Mesendoderm (in vitro differentiated cells): ENCODE results near the gene CAMTA1.
"Not testable (repeated sequence)": the region's sequence is repeated elsewhere in the genome, so short reads cannot be mapped to it uniquely, and the experiment has no call there.

Experiments
- DNase-seq: peaks from one replicate; pipeline ENCODE4 v3.0.0; 2013
- H2AK5ac ChIP-seq: 2 replicates; pipeline ENCODE4 v1.6.1; 2013; ENCODE audit warnings: low read length, inconsistent platforms
- H2BK120ac ChIP-seq: 2 replicates; pipeline ENCODE4 v1.6.1; 2013; ENCODE audit warnings: low read depth, mild to moderate bottlenecking, low read length, moderate library complexity, mixed read lengths
- H2BK15ac ChIP-seq: replicated peaks from 2 replicates; pipeline ENCODE4 v1.6.1; 2013; ENCODE audit warnings: low read depth, mild to moderate bottlenecking, moderate library complexity
- H2BK5ac ChIP-seq: 2 replicates; pipeline ENCODE4 v1.6.1; 2013; ENCODE audit warnings: low read length, inconsistent platforms
- H3K18ac ChIP-seq: 2 replicates; pipeline ENCODE4 v1.6.1; 2013; ENCODE audit warnings: mild to moderate bottlenecking, low read length, mixed read lengths
- H3K23ac ChIP-seq: one replicate; pipeline ENCODE4 v1.6.1; 2013; ENCODE audit warnings: low read length
- H3K27ac ChIP-seq: 2 replicates; pipeline ENCODE4 v1.5.1; 2013; ENCODE audit warnings: low read depth, mild to moderate bottlenecking, inconsistent platforms, low read length, moderate library complexity
- H3K27me3 ChIP-seq: 2 replicates; pipeline ENCODE4 v1.6.1; 2013; ENCODE audit warnings: low read length, control low read depth, mild to moderate bottlenecking, inconsistent platforms; ENCODE audit not compliant: insufficient read depth, poor library complexity
- H3K36me3 ChIP-seq: 2 replicates; pipeline ENCODE4 v1.6.1; 2013; ENCODE audit warnings: low read length, inconsistent platforms; ENCODE audit not compliant: control insufficient read depth, insufficient read depth
- H3K4ac ChIP-seq: one replicate; pipeline ENCODE4 v1.6.1; 2013; ENCODE audit warnings: low read depth, mild to moderate bottlenecking, low read length, moderate library complexity
- H3K4me1 ChIP-seq: 2 replicates; pipeline ENCODE4 v1.6.1; 2013; ENCODE audit warnings: low read depth, low read length, inconsistent platforms; ENCODE audit not compliant: control insufficient read depth
- H3K4me2 ChIP-seq: 2 replicates; pipeline ENCODE4 v1.6.1; 2013; ENCODE audit warnings: low read length
- H3K4me3 ChIP-seq: 2 replicates; pipeline ENCODE4 v1.5.1; 2013; ENCODE audit warnings: mild to moderate bottlenecking, low read length
- H3K56ac ChIP-seq: one replicate; pipeline ENCODE4 v1.6.1; 2013; ENCODE audit warnings: low read length
- H3K79me1 ChIP-seq: 2 replicates; pipeline ENCODE4 v1.6.1; 2013; ENCODE audit warnings: low read length, inconsistent platforms
- H3K79me2 ChIP-seq: 2 replicates; pipeline ENCODE4 v1.6.1; 2013; ENCODE audit warnings: mild to moderate bottlenecking, low read length; ENCODE audit not compliant: control insufficient read depth, insufficient read depth
- H3K9ac ChIP-seq: 2 replicates; pipeline ENCODE4 v1.6.1; 2013; ENCODE audit warnings: low read length, inconsistent platforms
- H4K5ac ChIP-seq: one replicate; pipeline ENCODE4 v1.6.1; 2013; ENCODE audit warnings: low read length
- H4K8ac ChIP-seq: one replicate; pipeline ENCODE4 v1.6.1; 2013; ENCODE audit warnings: low read depth, mild to moderate bottlenecking, control low read depth, low read length, moderate library complexity
- WGBS: extraction: QIAGEN DNeasy Blood & Tissue Kit; methylation state at CpG from one replicate; pipeline ENCODE4 v1.1.7; 2013; ENCODE audit warnings: low lambda C conversion rate, missing lambda C conversion rate; ENCODE audit not compliant: insufficient coverage; ENCODE audit errors: extremely low coverage; 5-methylcytosine and 5-hydroxymethylcytosine counted together

The CAMTA1 gene

GRCh38 chr1:7379441-7379971 is 594.3 kb downstream of the CAMTA1 start:
- no peaks in the 10 kb centered on the region for H3K79me1 ChIP-seq
- H4K5ac ChIP-seq, result no peak overlapping the region
- H3K79me2 ChIP-seq, result no peaks in the 10 kb centered on the region
- H3K18ac ChIP-seq, result no peak overlapping the region
- DNase-seq, result peak; percentile 72
- peaks cover 3% of the 10 kb centered on the region for H3K4me1 ChIP-seq
- no peaks in the 10 kb centered on the region for H3K27me3 ChIP-seq
- H2BK15ac ChIP-seq, result no peak overlapping the region
- H3K56ac ChIP-seq, result peak overlapping the region; percentile 85
- H3K23ac ChIP-seq, result no peak overlapping the region
- H2BK120ac ChIP-seq, result no peak overlapping the region
- H2BK5ac ChIP-seq, result no peak overlapping the region
- no peak overlapping the region for H3K27ac ChIP-seq
- no peak overlapping the region for H3K4ac ChIP-seq
- H3K4me2 ChIP-seq, result peak overlapping the region; percentile 39
- no peak overlapping the region for H3K4me3 ChIP-seq
- H3K9ac ChIP-seq, result peak overlapping the region; percentile 54
- no peak overlapping the region for H2AK5ac ChIP-seq
- no peaks in the 10 kb centered on the region for H3K36me3 ChIP-seq
- no peak overlapping the region for H4K8ac ChIP-seq
- WGBS, result no CpG with 5 or more reads among the region's 18 CpGs

GRCh38 chr1:7380068-7380467 is 594.8 kb downstream of the CAMTA1 start:
- not testable (repeated sequence) for H3K4me3 ChIP-seq, H3K36me3 ChIP-seq, H3K23ac ChIP-seq, H3K18ac ChIP-seq, H3K79me2 ChIP-seq, H3K4me2 ChIP-seq, H3K4me1 ChIP-seq, H3K27me3 ChIP-seq, H4K8ac ChIP-seq, H2BK15ac ChIP-seq, DNase-seq, H2AK5ac ChIP-seq, H2BK120ac ChIP-seq, H2BK5ac ChIP-seq, H3K4ac ChIP-seq, H3K27ac ChIP-seq, H4K5ac ChIP-seq, H3K79me1 ChIP-seq, H3K9ac ChIP-seq
- H3K56ac ChIP-seq, result peak overlapping the region; percentile 85
- WGBS, result no CpG with 5 or more reads among the region's 9 CpGs

- Histone ChIP-seq H3K4me3 (no peak overlapping the region), H2BK5ac (no peak overlapping the region), H3K56ac (peak overlapping the region; percentile 25), H3K4ac (no peak overlapping the region), H3K4me2 (no peak overlapping the region), H2BK15ac (no peak overlapping the region), H3K36me3 (no peaks in the 10 kb centered on the region), H3K23ac (no peak overlapping the region), H4K5ac (no peak overlapping the region), H3K27me3 (no peaks in the 10 kb centered on the region), H3K79me2 (no peaks in the 10 kb centered on the region), H2BK120ac (no peak overlapping the region), H3K18ac (no peak overlapping the region), H3K4me1 (peaks cover 3% of the 10 kb centered on the region), H3K79me1 (no peaks in the 10 kb centered on the region), H3K27ac (no peak overlapping the region), H2AK5ac (no peak overlapping the region), H4K8ac (no peak overlapping the region), H3K9ac (no peak overlapping the region)
- no peak for DNase-seq
- WGBS, result no CpG with 5 or more reads among the region's 3 CpGs
These were observed 595.5 kb downstream of the CAMTA1 start for GRCh38 chr1:7380712-7381111.

DNA sequence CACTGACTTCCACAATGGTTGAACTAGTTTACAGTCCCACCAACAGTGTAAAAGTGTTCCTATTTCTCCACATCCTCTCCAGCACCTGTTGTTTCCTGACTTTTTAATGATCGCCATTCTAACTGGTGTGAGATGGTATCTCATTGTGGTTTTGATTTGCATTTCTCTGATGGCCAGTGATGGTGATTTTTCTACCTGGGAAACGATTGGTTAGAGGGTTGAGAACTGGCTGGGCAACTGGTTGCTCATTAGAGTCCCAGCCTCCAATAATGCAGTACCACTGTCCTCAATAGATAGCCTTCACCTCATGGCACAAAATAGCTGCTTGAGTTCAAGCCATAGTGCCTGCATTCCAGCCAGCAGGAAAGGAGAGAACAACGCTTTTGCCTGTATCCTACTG is 596.5 kb downstream of the CAMTA1 start:
- H3K9ac ChIP-seq, H2AK5ac ChIP-seq, H3K79me2 ChIP-seq, H3K4me3 ChIP-seq, H3K27me3 ChIP-seq, H3K23ac ChIP-seq, H3K36me3 ChIP-seq, H3K79me1 ChIP-seq, H2BK5ac ChIP-seq, H2BK15ac ChIP-seq, H3K4me1 ChIP-seq, H2BK120ac ChIP-seq, H4K5ac ChIP-seq, H4K8ac ChIP-seq, H3K27ac ChIP-seq, H3K56ac ChIP-seq, H3K4me2 ChIP-seq, H3K4ac ChIP-seq, H3K18ac ChIP-seq, DNase-seq: not testable (repeated sequence)
- no CpG with 5 or more reads among the region's 3 CpGs for WGBS

GRCh38 chr1:7382971-7383370 is 597.7 kb downstream of the CAMTA1 start:
- H4K5ac ChIP-seq, result no peak overlapping the region
- H3K79me2 ChIP-seq, result no peaks in the 10 kb centered on the region
- H3K9ac ChIP-seq, result no peak overlapping the region
- H3K79me1 ChIP-seq, result no peaks in the 10 kb centered on the region
- H2AK5ac ChIP-seq, result no peak overlapping the region
- H4K8ac ChIP-seq, result no peak overlapping the region
- no peak for DNase-seq
- H3K56ac ChIP-seq, result no peak overlapping the region
- WGBS, result no CpG with 5 or more reads among the region's 6 CpGs
- H3K18ac ChIP-seq, result no peak overlapping the region
- no peak overlapping the region for H3K27ac ChIP-seq
- H3K4ac ChIP-seq, result no peak overlapping the region
- H2BK120ac ChIP-seq, result no peak overlapping the region
- H2BK15ac ChIP-seq, result no peak overlapping the region
- H3K27me3 ChIP-seq, result no peaks in the 10 kb centered on the region
- no peak overlapping the region for H2BK5ac ChIP-seq
- H3K23ac ChIP-seq, result no peak overlapping the region
- no peak overlapping the region for H3K4me2 ChIP-seq
- no peaks in the 10 kb centered on the region for H3K36me3 ChIP-seq
- peaks cover 3% of the 10 kb centered on the region for H3K4me1 ChIP-seq
- no peak overlapping the region for H3K4me3 ChIP-seq
